Hepatic stellate cell (primary cell): Measurements from ENCODE around the gene ETS2.
"Not testable (repeated sequence)": the region's sequence is repeated elsewhere in the genome, so short reads cannot be mapped to it uniquely, and the experiment has no call there.

ENCODE experiments used
- DNase-seq: peaks from one replicate; pipeline ENCODE4 v3.0.0; 2011; ENCODE audit warnings: low spot score

ETS2 gene

GRCh38 chr21:38818325-38818723, 12.6 kb downstream of the ETS2 start:
- no peak for DNase-seq

GRCh38 chr21:38819051-38819718, 13.5 kb downstream of the ETS2 start:
- no peak for DNase-seq

GRCh38 chr21:38819719-38820159, 14.0 kb downstream of the ETS2 start:
- DNase-seq = peak; percentile 79

GRCh38 chr21:38820471-38821239, 14.9 kb downstream of the ETS2 start:
- DNase-seq = no peak

- no peak for DNase-seq
These were observed 15.5 kb downstream of the ETS2 start for GRCh38 chr21:38821248-38821647.

- DNase-seq = no peak
These were observed 16.4 kb downstream of the ETS2 start for GRCh38 chr21:38821959-38822682.

GRCh38 chr21:38822778-38823238, 17.1 kb downstream of the ETS2 start:
- DNase-seq = peak; percentile 38

GRCh38 chr21:38823737-38824123, 18.0 kb downstream of the ETS2 start:
- no peak for DNase-seq

GRCh38 chr21:38824124-38824822, 18.5 kb downstream of the ETS2 start:
- no peak for DNase-seq

- no peak for DNase-seq
These were observed 19.5 kb downstream of the ETS2 start for GRCh38 chr21:38825269-38825668.

GRCh38 chr21:38825921-38826320, 20.2 kb downstream of the ETS2 start:
- no peak for DNase-seq

GRCh38 chr21:38828111-38828510, 22.4 kb downstream of the ETS2 start:
- not testable (repeated sequence) for DNase-seq

GRCh38 chr21:38830671-38831525, 25.2 kb downstream of the ETS2 start:
- no peak for DNase-seq

GRCh38 chr21:38831526-38832467, 26.1 kb downstream of the ETS2 start:
- peak; percentile 76 for DNase-seq

GRCh38 chr21:38832664-38833063, 26.9 kb downstream of the ETS2 start:
- no peak for DNase-seq

- no peak for DNase-seq
These were observed 27.4 kb downstream of the ETS2 start for GRCh38 chr21:38833117-38833516.

- DNase-seq = no peak
These were observed 29.0 kb downstream of the ETS2 start for GRCh38 chr21:38834725-38835124.

- no peak for DNase-seq
These were observed 32.2 kb downstream of the ETS2 start for GRCh38 chr21:38837806-38838461.

- no peak for DNase-seq
These were observed 33.0 kb downstream of the ETS2 start for GRCh38 chr21:38838598-38839327.
